Activated CD4-positive, alpha-beta T cell treated with anti-CD3 and anti-CD28 coated beads for 36 hours (primary cell): ENCODE data around the gene HINFP. TPM values are rescaled to one million over a fixed set of nuclear protein-coding genes. Genes with fewer than 3 reads are reported as not detected.
"Not testable (repeated sequence)": the region's sequence is repeated elsewhere in the genome, so short reads cannot be mapped to it uniquely, and the experiment has no call there.

Source experiments
- ATAC-seq: fragments of 200-7000 bp; cut with Tn5 transposase; one replicate; pipeline ENCODE4 v1.10.0; 2021; ENCODE audit warnings: mild to moderate bottlenecking, moderate library complexity
- CTCF ChIA-PET: fragments of 350-600 bp; sonication (Branson Sonifier 250); formaldehyde crosslinking; loops from one replicate; lab custom pipeline; 2021; ENCODE audit warnings: antibody characterized with exemption; lab: Charles Lee
- POLR2A ChIA-PET: fragments of 350-600 bp; sonication (Branson Sonifier 250); formaldehyde crosslinking; loops from one replicate; lab custom pipeline; 2021; ENCODE audit warnings: antibody characterized with exemption, inconsistent platforms; lab: Charles Lee
- DNase-seq: peaks from one replicate; pipeline ENCODE4 v3.0.0-alpha.2; 2020
- H3K27ac Mint-ChIP-seq: one replicate; pipeline ENCODE4 v1.8.0; 2021; ENCODE audit warnings: mixed read lengths
- H3K27me3 Mint-ChIP-seq: one replicate; pipeline ENCODE4 v1.8.0; 2021; ENCODE audit warnings: mixed read lengths
- H3K36me3 Mint-ChIP-seq: one replicate; pipeline ENCODE4 v1.8.0; 2021; ENCODE audit warnings: low read depth, mixed read lengths
- H3K4me1 Mint-ChIP-seq: one replicate; pipeline ENCODE4 v1.8.0; 2021; ENCODE audit warnings: mixed read lengths
- H3K4me3 Mint-ChIP-seq: one replicate; pipeline ENCODE4 v1.8.0; 2021; ENCODE audit warnings: mild to moderate bottlenecking, moderate library complexity, mixed read lengths
- H3K9me3 Mint-ChIP-seq: one replicate; pipeline ENCODE4 v1.8.0; 2021; ENCODE audit warnings: low read depth, mixed read lengths
- intact Hi-C, 2 experiments: fragments of 100-400 bp; cut with DNase I in 1 of 2; cut with micrococcal nuclease in 1 of 2; formaldehyde crosslinking; loops; one replicate each; pipeline versions ENCODE4 v1.14.2 to v1.15.1; 2022 to 2024; cut with DNase I, micrococcal nuclease
- total RNA-seq, 2 experiments: library from RNA; stranded (reverse); gene quantifications; one replicate each; pipeline ENCODE4 v1.2.3, GENCODE V29; 2021

The HINFP gene
- total RNA-seq, 2 experiments from 2014 or later, result 24.0 to 27.2 TPM

- Mint-ChIP-seq H3K36me3 (no peaks in the 10 kb centered on the region), H3K27me3 (no peaks in the 10 kb centered on the region), H3K9me3 (no peaks in the 10 kb centered on the region), H3K4me1 (peaks cover 11% of the 10 kb centered on the region), H3K4me3 (peak overlapping the region; percentile 88), H3K27ac (peak overlapping the region; percentile 90)
- DNase-seq, result peak; percentile 71
- POLR2A ChIA-PET, result interaction anchor here (0.6 to 1.3 kb wide), 7 partner anchors 13 to 377 kb away, joined by 3 to 8 read pairs (median 3); partner anchors contain the start of genes C2CD2L, DPAGT1, HMBS and NHERF4
- peak; percentile 71 for ATAC-seq
- intact Hi-C loops, result loop anchor here (1.0 to 5.0 kb wide), 4 partner anchors 28 to 74 kb away; partner anchors contain the start of gene HINFP (in 1 of the 2)
- CTCF ChIA-PET, result interaction anchor here (0.6 to 2.9 kb wide), 25 partner anchors 9 to 1023 kb away, joined by 3 to 24 read pairs (median 3); partner anchors contain the start of genes C2CD2L, NHERF4, USP2 and VPS11
Observed at GRCh38 chr11:119169282-119169719, 47.9 kb downstream of the HINFP start.

- H3K36me3 Mint-ChIP-seq, result peaks cover 3% of the 10 kb centered on the region
- no peak overlapping the region for H3K27ac Mint-ChIP-seq
- ChIA-PET CTCF (no interaction called here), POLR2A (no interaction called here)
- H3K9me3 Mint-ChIP-seq, result no peaks in the 10 kb centered on the region
- intact Hi-C loops, result no loop called here
- ATAC-seq (no peak), DNase-seq (no peak)
- peaks cover 19% of the 10 kb centered on the region for H3K4me1 Mint-ChIP-seq
- no peak overlapping the region for H3K4me3 Mint-ChIP-seq
- no peaks in the 10 kb centered on the region for H3K27me3 Mint-ChIP-seq
Observed at GRCh38 chr11:119172513-119172912, 51.1 kb downstream of the HINFP start.

GRCh38 chr11:119173453-119173852 is 52.1 kb downstream of the HINFP start:
- Mint-ChIP-seq H3K9me3 (no peaks in the 10 kb centered on the region), H3K27ac (no peak overlapping the region), H3K36me3 (peaks cover 3% of the 10 kb centered on the region), H3K27me3 (no peaks in the 10 kb centered on the region), H3K4me1 (peaks cover 23% of the 10 kb centered on the region), H3K4me3 (no peak overlapping the region)
- intact Hi-C loops, result no loop called here
- ATAC-seq, result no peak
- ChIA-PET CTCF (interaction anchor here (0.6 kb wide), 1 partner anchor 1448 kb away, joined by 4 read pairs; no protein-coding TSS in a partner anchor), POLR2A (no interaction called here)
- DNase-seq, result no peak

GRCh38 chr11:119175493-119176077 is 54.2 kb downstream of the HINFP start:
- ChIA-PET CTCF (interaction anchor here (0.5 to 1.8 kb wide), 4 partner anchors 21 to 31 kb away, joined by 3 to 5 read pairs (median 4); partner anchors contain the start of gene CBL), POLR2A (no interaction called here)
- no peaks in the 10 kb centered on the region for H3K9me3 Mint-ChIP-seq
- intact Hi-C loops, result no loop called here
- H3K36me3 Mint-ChIP-seq, result peaks cover 6% of the 10 kb centered on the region
- ATAC-seq (peak; percentile 82), DNase-seq (no peak)
- no peak overlapping the region for H3K27ac Mint-ChIP-seq
- peaks cover 16% of the 10 kb centered on the region for H3K4me1 Mint-ChIP-seq
- no peaks in the 10 kb centered on the region for H3K27me3 Mint-ChIP-seq
- H3K4me3 Mint-ChIP-seq, result no peak overlapping the region

GRCh38 chr11:119178166-119178680 is 56.8 kb downstream of the HINFP start:
- CTCF ChIA-PET, result interaction anchor here (0.7 kb wide), 2 partner anchors 23 to 564 kb away, joined by 3 read pairs; no protein-coding TSS in a partner anchor
- Mint-ChIP-seq H3K4me3 (no peak overlapping the region), H3K4me1 (peaks cover 16% of the 10 kb centered on the region), H3K9me3 (no peaks in the 10 kb centered on the region), H3K27ac (no peak overlapping the region), H3K36me3 (peaks cover 9% of the 10 kb centered on the region), H3K27me3 (no peaks in the 10 kb centered on the region)
- POLR2A ChIA-PET, result interaction anchor here (0.7 kb wide), 1 partner anchor 68 kb away, joined by 6 read pairs; no protein-coding TSS in a partner anchor
- ATAC-seq, result no peak
- intact Hi-C loops, result no loop called here
- DNase-seq, result no peak

GRCh38 chr11:119179342-119179741 is 58.0 kb downstream of the HINFP start:
- DNase-seq, result no peak
- Mint-ChIP-seq H3K27ac (no peak overlapping the region), H3K4me3 (no peak overlapping the region), H3K4me1 (peaks cover 17% of the 10 kb centered on the region), H3K36me3 (peaks cover 10% of the 10 kb centered on the region), H3K9me3 (no peaks in the 10 kb centered on the region), H3K27me3 (no peaks in the 10 kb centered on the region)
- POLR2A ChIA-PET, result no interaction called here
- intact Hi-C loops, result no loop called here
- ATAC-seq, result no peak
- CTCF ChIA-PET, result interaction anchor here (0.6 kb wide), 1 partner anchor 20 kb away, joined by 3 read pairs; no protein-coding TSS in a partner anchor

- intact Hi-C loops, result no loop called here
Observed at GRCh38 chr11:119179983-119180382, 58.6 kb downstream of the HINFP start.

GRCh38 chr11:119180729-119181676 is 59.6 kb downstream of the HINFP start:
- POLR2A ChIA-PET, result no interaction called here
- H3K4me1 Mint-ChIP-seq, result peaks cover 11% of the 10 kb centered on the region
- peaks cover 11% of the 10 kb centered on the region for H3K36me3 Mint-ChIP-seq
- no peaks in the 10 kb centered on the region for H3K27me3 Mint-ChIP-seq
- ATAC-seq, result no peak
- intact Hi-C loops, result no loop called here
- CTCF ChIA-PET, result interaction anchor here (1.2 kb wide), 1 partner anchor 10 kb away, joined by 3 read pairs; no protein-coding TSS in a partner anchor
- H3K4me3 Mint-ChIP-seq, result no peak overlapping the region
- DNase-seq, result no peak
- no peaks in the 10 kb centered on the region for H3K9me3 Mint-ChIP-seq
- H3K27ac Mint-ChIP-seq, result no peak overlapping the region

More at GRCh38 chr11:119179983-119180382, 58.6 kb downstream of the HINFP start:
- ChIA-PET CTCF (interaction anchor here (0.6 to 1.2 kb wide), 2 partner anchors 9 to 19 kb away, joined by 3 read pairs; no protein-coding TSS in a partner anchor), POLR2A (no interaction called here)
- DNase-seq (no peak), ATAC-seq (no peak)
- Mint-ChIP-seq H3K27me3 (no peaks in the 10 kb centered on the region), H3K4me1 (peaks cover 19% of the 10 kb centered on the region), H3K9me3 (no peaks in the 10 kb centered on the region), H3K27ac (no peak overlapping the region), H3K36me3 (peaks cover 15% of the 10 kb centered on the region), H3K4me3 (no peak overlapping the region)

GRCh38 chr11:119181677-119182412 is 60.5 kb downstream of the HINFP start:
- H3K4me1 Mint-ChIP-seq, result peaks cover 11% of the 10 kb centered on the region
- no peaks in the 10 kb centered on the region for H3K9me3 Mint-ChIP-seq
- H3K27ac Mint-ChIP-seq, result no peak overlapping the region
- no peak for DNase-seq
- intact Hi-C loops, result no loop called here
- H3K36me3 Mint-ChIP-seq, result peaks cover 11% of the 10 kb centered on the region
- no peaks in the 10 kb centered on the region for H3K27me3 Mint-ChIP-seq
- ATAC-seq, result no peak
- CTCF ChIA-PET, result no interaction called here
- no peak overlapping the region for H3K4me3 Mint-ChIP-seq
- POLR2A ChIA-PET, result interaction anchor here (0.9 kb wide), 1 partner anchor 13 kb away, joined by 3 read pairs; no protein-coding TSS in a partner anchor

- POLR2A ChIA-PET, result interaction anchor here (1.0 kb wide), 1 partner anchor 23 kb away, joined by 3 read pairs; no protein-coding TSS in a partner anchor
- H3K27ac Mint-ChIP-seq, H3K27me3 Mint-ChIP-seq, H3K4me1 Mint-ChIP-seq, H3K4me3 Mint-ChIP-seq, H3K9me3 Mint-ChIP-seq, DNase-seq, intact Hi-C loops: not testable (repeated sequence)
- CTCF ChIA-PET, result interaction anchor here (0.7 to 1.2 kb wide), 3 partner anchors 15 to 563 kb away, joined by 3 to 6 read pairs (median 3); no protein-coding TSS in a partner anchor
- H3K36me3 Mint-ChIP-seq, result peaks cover 11% of the 10 kb centered on the region
- peak; percentile 62 for ATAC-seq
Observed at GRCh38 chr11:119184399-119184798, 63.0 kb downstream of the HINFP start.
